HCT116 (cell line): Measurements from ENCODE around the gene PHLDA1. TPM values are rescaled to one million over a fixed set of nuclear protein-coding genes. Genes with fewer than 3 reads are reported as not detected.

Experiments
- total RNA-seq: library from RNA; stranded (reverse); gene quantifications from one replicate; pipeline ENCODE4 v1.2.1, GENCODE V29; 2021; ENCODE audit not compliant: unreplicated experiment

PHLDA1 gene
- total RNA-seq, 1 experiment from 2014 or later, result 231 TPM

Other genes with a start within 250 kb of the PHLDA1 start
- 531 TPM for gene NAP1L1, start 52.9 kb upstream of the PHLDA1 start, total RNA-seq